GM12801 (cell line): ENCODE measurements around the gene TEX36.

Experiments
- CTCF ChIP-seq: IDR thresholded peaks from one replicate; pipeline ENCODE4 v1.5.1; 2011; ENCODE audit warnings: control low read depth; ENCODE audit not compliant: insufficient read length; ENCODE audit errors: extremely low read depth

TEX36 gene

GRCh38 chr10:125687507-125688185 lies 4.7 kb upstream of the TEX36 start:
- no peak for TF ChIP-seq CTCF

GRCh38 chr10:125684581-125684980 lies 1.6 kb upstream of the TEX36 start:
- no peak for TF ChIP-seq CTCF

DNA sequence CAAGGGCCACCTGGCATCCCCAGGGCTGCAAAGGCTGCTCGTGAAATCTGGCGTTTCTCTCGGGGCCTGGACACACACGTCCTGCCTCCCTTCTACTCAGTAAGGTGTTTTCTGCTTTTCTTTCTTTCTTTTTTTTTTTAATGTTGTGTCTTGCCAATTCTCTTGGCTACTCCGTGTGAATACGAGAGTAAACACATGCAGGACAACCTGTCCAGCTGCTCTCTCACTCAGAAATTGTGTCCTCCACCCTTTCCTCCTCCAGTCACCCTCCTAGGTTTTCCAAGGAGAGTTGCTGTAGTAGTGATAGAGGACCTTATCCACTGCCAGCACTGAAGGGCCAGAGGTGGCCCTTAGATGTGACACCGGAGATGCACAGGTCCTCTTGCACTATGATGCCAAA lies 858 bp upstream of the TEX36 start:
- TF ChIP-seq CTCF = no peak

GRCh38 chr10:125679436-125679835 lies 3.5 kb downstream of the TEX36 start:
- no peak for TF ChIP-seq CTCF

- no peak for TF ChIP-seq CTCF
Observed at GRCh38 chr10:125672884-125673283, 10.1 kb downstream of the TEX36 start.

DNA sequence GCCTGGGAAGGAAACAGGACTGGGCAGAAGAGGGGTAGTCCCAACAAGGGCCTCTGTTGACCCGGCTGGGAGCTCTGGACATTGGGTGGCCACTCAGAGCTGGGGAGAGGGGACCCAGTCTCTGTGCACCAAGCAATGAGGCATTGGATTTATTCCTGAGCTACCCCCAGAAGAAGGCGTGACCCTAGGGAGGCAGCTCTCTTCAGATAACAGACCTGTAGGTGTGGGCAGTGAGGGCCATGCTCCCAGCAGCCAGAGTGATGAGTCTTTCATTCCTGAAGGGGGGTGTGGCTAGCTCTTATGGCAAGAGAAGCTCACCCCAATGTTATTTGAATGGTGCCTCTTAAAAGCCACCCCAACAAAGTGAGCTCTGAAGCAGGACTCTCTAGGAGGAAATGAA lies 20.4 kb downstream of the TEX36 start:
- no peak for TF ChIP-seq CTCF

DNA sequence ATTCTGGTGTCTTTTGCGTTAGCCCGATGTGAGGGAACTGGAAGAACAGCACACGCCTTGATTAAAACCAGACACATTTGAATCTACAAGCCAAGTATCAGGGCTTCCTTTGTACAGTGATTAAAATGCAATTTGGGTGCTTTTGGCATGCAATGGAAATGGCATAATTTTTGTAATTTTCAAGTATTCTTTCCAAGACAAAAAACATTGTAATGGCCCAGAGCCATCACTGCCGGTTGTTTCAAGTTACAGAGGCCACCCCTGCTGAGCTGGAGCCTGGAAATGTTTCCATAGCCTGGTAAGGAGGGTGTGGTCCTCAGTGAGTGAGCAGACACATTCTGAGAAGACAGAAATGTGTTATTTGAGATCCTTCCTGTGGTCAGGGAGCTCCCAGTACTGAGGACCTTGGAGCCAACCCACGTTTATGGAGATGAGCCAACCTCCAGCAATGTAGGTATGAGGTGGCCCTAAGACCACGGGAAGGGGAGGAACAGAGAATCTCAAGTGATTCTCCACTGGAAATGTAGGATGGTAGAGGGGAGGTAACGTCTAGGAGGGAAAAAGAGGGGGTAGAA lies 20.9 kb downstream of the TEX36 start:
- no peak for TF ChIP-seq CTCF
